HEK293 (cell line): ENCODE results near the gene F11.

Experiments
- CTCF ChIA-PET: fragments of 350-600 bp; formaldehyde crosslinking; extraction: SDS; loops from one replicate; lab custom pipeline; 2021; ENCODE audit warnings: antibody characterized with exemption; lab: Yijun Ruan, JAX
- POLR2A ChIA-PET: fragments of 300-600 bp; formaldehyde crosslinking; extraction: SDS; loops from one replicate; lab custom pipeline; 2020; ENCODE audit warnings: antibody characterized with exemption, inconsistent platforms; lab: Yijun Ruan, JAX
- H3K27ac ChIP-seq: fragments of 200-500 bp; sonication (Bioruptor generic); 2 replicates; pipeline ENCODE4 v1.5.1; 2014; ENCODE audit warnings: low read depth, low read length, control low read depth, inconsistent platforms; ENCODE audit errors: extremely low read depth
- H3K36me3 ChIP-seq, 2 experiments: fragments of 200-500 bp in 1 of 2; sonication (Bioruptor generic) in 1 of 2; 1 replicate in 1 of 2; 2 replicates in 1 of 2; pipeline ENCODE4 v1.5.1; 2014 to 2017; ENCODE audit warnings: inconsistent platforms in 2 of 2, low read length in 2 of 2; ENCODE audit not compliant: control insufficient read depth in 2 of 2, insufficient read depth in 1 of 2
- H3K4me1 ChIP-seq: fragments of 200-500 bp; sonication (Bioruptor generic); 2 replicates; pipeline ENCODE4 v1.5.1; 2014; ENCODE audit warnings: mild to moderate bottlenecking, low read length, inconsistent platforms; ENCODE audit not compliant: control insufficient read depth, insufficient read depth
- H3K4me3 ChIP-seq: 2 replicates; pipeline ENCODE4 v1.5.1; 2011; ENCODE audit warnings: low read depth, mild to moderate bottlenecking, control low read depth, low read length, moderate library complexity
- H3K9me3 ChIP-seq: fragments of 200-500 bp; sonication (Bioruptor generic); 2 replicates; pipeline ENCODE4 v1.5.1; 2014; ENCODE audit warnings: low read depth, low read length, inconsistent platforms; ENCODE audit not compliant: control insufficient read depth, insufficient read depth
- GLIS1 ChIP-seq: fragments of 450-650 bp; formaldehyde crosslinking; IDR thresholded peaks from 2 replicates; pipeline ENCODE4 v1.5.1; 2016; ENCODE audit warnings: missing biosample characterization, missing genetic modification characterization
- SCRT2 ChIP-seq: fragments of 450-650 bp; formaldehyde crosslinking; IDR thresholded peaks from 2 replicates; pipeline ENCODE4 v1.5.1; 2016; ENCODE audit warnings: missing biosample characterization, missing genetic modification characterization
- ZNF114 ChIP-seq: fragments of 450-650 bp; formaldehyde crosslinking; IDR thresholded peaks from 2 replicates; pipeline ENCODE4 v1.5.0; 2017; ENCODE audit warnings: missing biosample characterization, missing genetic modification characterization
- ZNF211 ChIP-seq: fragments of 450-650 bp; formaldehyde crosslinking; IDR thresholded peaks from 2 replicates; pipeline ENCODE4 v1.5.1; 2016; ENCODE audit warnings: low read depth, missing biosample characterization, missing genetic modification characterization
- ZNF221 ChIP-seq: fragments of 450-650 bp; formaldehyde crosslinking; IDR thresholded peaks from 2 replicates; pipeline ENCODE4 v1.5.1; 2017; ENCODE audit warnings: missing biosample characterization, missing genetic modification characterization, borderline replicate concordance
- ZNF274 ChIP-seq, 2 experiments: fragments of 200-500 bp in 1 of 2; fragments of 450-650 bp in 1 of 2; sonication (Bioruptor generic) in 1 of 2; formaldehyde crosslinking in 1 of 2; IDR thresholded peaks; 2 replicates each; pipeline versions ENCODE4 v1.5.1 to v1.6.1; 2014 to 2016; ENCODE audit warnings: borderline replicate concordance in 1 of 2, inconsistent platforms in 1 of 2, low read length in 1 of 2, missing biosample characterization in 1 of 2, missing genetic modification characterization in 1 of 2
- ZNF324 ChIP-seq: fragments of 450-650 bp; formaldehyde crosslinking; IDR thresholded peaks from 2 replicates; pipeline ENCODE4 v1.5.1; 2016; ENCODE audit warnings: missing biosample characterization, missing genetic modification characterization
- ZNF398 ChIP-seq: fragments of 450-650 bp; formaldehyde crosslinking; IDR thresholded peaks from 2 replicates; pipeline ENCODE4 v1.5.1; 2017; ENCODE audit warnings: missing biosample characterization, missing genetic modification characterization
- ZNF501 ChIP-seq: fragments of 450-650 bp; formaldehyde crosslinking; IDR thresholded peaks from 2 replicates; pipeline ENCODE4 v1.5.1; 2016; ENCODE audit warnings: missing biosample characterization, missing genetic modification characterization
- ZNF514 ChIP-seq: fragments of 450-650 bp; formaldehyde crosslinking; IDR thresholded peaks from 2 replicates; pipeline ENCODE4 v1.5.1; 2016; ENCODE audit warnings: missing biosample characterization, missing genetic modification characterization
- ZNF530 ChIP-seq: fragments of 450-650 bp; formaldehyde crosslinking; IDR thresholded peaks from 2 replicates; pipeline ENCODE4 v1.5.1; 2016; ENCODE audit warnings: low read depth, missing biosample characterization, missing genetic modification characterization
- ZNF645 ChIP-seq: fragments of 450-650 bp; formaldehyde crosslinking; IDR thresholded peaks from 2 replicates; pipeline ENCODE4; 2016; ENCODE audit warnings: missing biosample characterization, missing genetic modification characterization
- ZNF692 ChIP-seq: fragments of 450-650 bp; formaldehyde crosslinking; IDR thresholded peaks from 2 replicates; pipeline ENCODE4 v1.5.1; 2016; ENCODE audit warnings: missing biosample characterization, missing genetic modification characterization
- ZNF704 ChIP-seq: fragments of 450-650 bp; formaldehyde crosslinking; IDR thresholded peaks from 2 replicates; pipeline ENCODE4 v1.5.1; 2016; ENCODE audit warnings: missing biosample characterization, missing genetic modification characterization
- ZNF747 ChIP-seq: fragments of 450-650 bp; formaldehyde crosslinking; IDR thresholded peaks from 2 replicates; pipeline ENCODE4 v1.5.1; 2016; ENCODE audit warnings: missing biosample characterization, missing genetic modification characterization
- ZSCAN16 ChIP-seq: fragments of 450-650 bp; formaldehyde crosslinking; IDR thresholded peaks from 2 replicates; pipeline ENCODE4 v1.5.1; 2016; ENCODE audit warnings: missing biosample characterization, missing genetic modification characterization
- ZSCAN4 ChIP-seq: fragments of 450-650 bp; formaldehyde crosslinking; IDR thresholded peaks from 2 replicates; pipeline ENCODE4 v1.5.1; 2017; ENCODE audit warnings: missing biosample characterization, missing genetic modification characterization

F11 gene

GRCh38 chr4:186326391-186326790 is 60.4 kb downstream of the F11 start:
- Histone ChIP-seq H3K9me3 (no peaks in the 10 kb centered on the region), H3K4me3 (no peak overlapping the region), H3K36me3 (no peaks in the 10 kb centered on the region), H3K4me1 (no peaks in the 10 kb centered on the region), H3K27ac (no peak overlapping the region)
- POLR2A ChIA-PET = no interaction called here
- CTCF ChIA-PET = no interaction called here
- TF ChIP-seq ZNF221 (tag by site-specific recombination) (no peak), ZSCAN4 (tag by site-specific recombination) (0 out of 2 replicates have a peak, but pooled peaks have one; percentile 21)
- TF ChIP-seq, all 188 proteins: peak for 1

- Histone ChIP-seq H3K27ac (no peak overlapping the region), H3K4me1 (no peaks in the 10 kb centered on the region), H3K9me3 (no peaks in the 10 kb centered on the region), H3K4me3 (no peak overlapping the region), H3K36me3 (no peaks in the 10 kb centered on the region)
- CTCF ChIA-PET = no interaction called here
- TF ChIP-seq ZNF514 (tag by site-specific recombination) = no peak
- TF ChIP-seq ZNF645 = no peak
- no peak for TF ChIP-seq ZNF501 (tag by site-specific recombination)
- no peak for TF ChIP-seq ZNF530 (tag by site-specific recombination)
- TF ChIP-seq ZNF398 = no peak
- no peak for TF ChIP-seq ZNF114 (tag by site-specific recombination)
- no peak for TF ChIP-seq ZSCAN16 (tag by site-specific recombination)
- TF ChIP-seq SCRT2 (tag by site-specific recombination) = no peak
- no peak for TF ChIP-seq ZNF692 (tag by site-specific recombination)
- no peak for TF ChIP-seq ZNF747 (tag by site-specific recombination)
- TF ChIP-seq ZNF324 (tag by site-specific recombination) = no peak
- TF ChIP-seq GLIS1 (tag by site-specific recombination) = no peak
- no peak for TF ChIP-seq ZNF211 (tag by site-specific recombination)
- TF ChIP-seq ZNF274 (IDR thresholded peaks at IDR 0.05; ENCODE audit: low read length) = no peak
- TF ChIP-seq ZNF274 (tag by site-specific recombination; IDR thresholded peaks at IDR 0.05; ENCODE audit: borderline replicate concordance) = no peak
- TF ChIP-seq ZNF221 (tag by site-specific recombination) = no peak
- no peak for TF ChIP-seq ZNF704 (tag by site-specific recombination)
- POLR2A ChIA-PET = no interaction called here
Measured at GRCh38 chr4:186329372-186329771, 63.4 kb downstream of the F11 start.
